Activated CD8-positive, alpha-beta memory T cell treated with anti-CD3 and anti-CD28 coated beads, Interleukin-2, amount 50 U/mL, for 4 hours (primary cell): ENCODE measurements around the gene RING1.

Source experiments
- DNase-seq: peaks from one replicate; pipeline ENCODE4 v3.0.0-alpha.2; 2020

RING1 gene

GRCh38 chr6:33249732-33250630 is 41.7 kb downstream of the RING1 start:
- DNase-seq: peak; percentile 20

GRCh38 chr6:33250731-33251130 is 42.4 kb downstream of the RING1 start:
- no peak for DNase-seq

- no peak for DNase-seq
Measured at GRCh38 chr6:33251395-33252012, 43.2 kb downstream of the RING1 start.

DNA sequence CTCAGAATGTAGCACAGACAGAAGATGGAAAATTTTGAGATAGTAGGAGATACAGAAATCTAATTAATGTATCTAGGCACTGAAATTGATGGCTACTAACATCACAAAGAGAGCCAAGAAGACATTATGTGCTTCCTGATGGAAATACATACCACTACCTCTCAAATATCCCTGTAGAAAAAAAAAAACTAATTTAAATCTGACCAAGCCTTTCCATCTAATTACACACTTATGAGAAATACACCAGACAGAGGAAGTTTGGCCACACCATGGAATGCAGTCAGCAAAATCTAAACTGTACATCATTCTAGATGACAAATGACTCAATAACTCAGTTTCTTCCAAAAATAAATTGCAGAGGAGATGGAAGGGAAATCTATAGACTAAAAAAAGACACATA is 44.5 kb downstream of the RING1 start:
- no peak for DNase-seq

DNA sequence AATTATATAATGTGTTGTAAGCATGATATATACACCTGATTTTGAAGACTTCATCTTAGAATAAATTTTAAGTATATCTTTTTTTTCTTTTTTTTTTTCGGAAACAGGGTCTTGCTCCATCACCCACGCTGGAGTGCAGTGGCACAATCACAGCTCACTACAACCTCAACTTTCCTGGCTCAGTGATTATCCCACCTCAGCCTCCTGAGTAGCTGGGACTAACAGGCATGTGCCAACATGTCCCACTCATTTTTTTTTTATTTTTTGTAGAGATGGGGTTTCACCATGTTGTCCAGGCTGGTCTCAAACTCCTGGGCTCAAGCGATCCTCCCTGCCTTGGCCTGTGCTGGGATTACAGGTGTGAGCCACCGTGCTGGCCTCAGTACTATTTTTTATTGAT is 46.3 kb downstream of the RING1 start:
- no peak for DNase-seq

DNA sequence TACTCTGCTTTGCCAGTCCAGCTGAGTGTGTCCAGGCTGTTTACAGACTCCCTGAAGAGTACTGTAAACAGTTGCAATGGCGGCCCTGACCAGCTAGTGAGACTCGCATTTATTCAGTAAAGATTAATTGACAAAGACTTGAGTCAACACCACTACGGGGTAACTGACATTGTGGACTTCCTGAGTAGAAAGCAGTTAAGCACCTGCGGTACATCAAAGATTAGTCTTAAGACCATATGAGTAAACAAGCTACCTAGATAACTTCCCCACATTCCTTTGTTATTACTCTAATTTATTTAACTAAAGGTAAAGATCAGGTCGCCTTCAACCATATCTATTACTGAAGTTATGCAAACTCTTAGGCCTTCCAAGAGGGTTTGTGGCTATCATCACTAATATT is 50.7 kb downstream of the RING1 start:
- no peak for DNase-seq
